Activated CD8-positive, alpha-beta T cell treated with anti-CD3 and anti-CD28 coated beads for 36 hours (primary cell): ENCODE measurements around the gene ELP5. TPM values are rescaled to one million over a fixed set of nuclear protein-coding genes. Genes with fewer than 3 reads are reported as not detected.

ENCODE experiments used
- ATAC-seq: fragments of 200-7000 bp; cut with Tn5 transposase; one replicate; pipeline ENCODE4 v1.10.0; 2021; ENCODE audit warnings: mild to moderate bottlenecking, moderate library complexity
- CTCF ChIA-PET: fragments of 350-600 bp; sonication (Branson Sonifier 250); formaldehyde crosslinking; loops from one replicate; lab custom pipeline; 2021; ENCODE audit warnings: antibody characterized with exemption; lab: Charles Lee
- POLR2A ChIA-PET: fragments of 350-600 bp; sonication (Branson Sonifier 250); formaldehyde crosslinking; loops from one replicate; lab custom pipeline; 2021; ENCODE audit warnings: antibody characterized with exemption; lab: Charles Lee
- DNase-seq: peaks from one replicate; pipeline ENCODE4 v3.0.0-alpha.2; 2020
- H3K27ac Mint-ChIP-seq: one replicate; pipeline ENCODE4 v1.8.0; 2021; ENCODE audit warnings: mild to moderate bottlenecking, mixed read lengths
- H3K27me3 Mint-ChIP-seq: one replicate; pipeline ENCODE4 v1.8.0; 2021; ENCODE audit warnings: mixed read lengths
- H3K36me3 Mint-ChIP-seq: one replicate; pipeline ENCODE4 v1.8.0; 2021; ENCODE audit warnings: low read depth, mixed read lengths
- H3K4me1 Mint-ChIP-seq: one replicate; pipeline ENCODE4 v1.8.0; 2021; ENCODE audit warnings: low read depth, mixed read lengths
- H3K4me3 Mint-ChIP-seq: one replicate; pipeline ENCODE4 v1.8.0; 2021; ENCODE audit warnings: mild to moderate bottlenecking, moderate library complexity, mixed read lengths
- H3K9me3 Mint-ChIP-seq: one replicate; pipeline ENCODE4 v1.8.0; 2021; ENCODE audit warnings: mixed read lengths
- CTCF ChIP-seq: fragments of 200-600 bp; IDR thresholded peaks from one replicate; pipeline ENCODE4 v1.8.0; 2022; ENCODE audit warnings: antibody characterized with exemption, mild to moderate bottlenecking
- intact Hi-C: fragments of 100-400 bp; cut with micrococcal nuclease; formaldehyde crosslinking; loops from one replicate; pipeline ENCODE4 v1.10.0; 2022
- total RNA-seq, 2 experiments: library from RNA; stranded (reverse); gene quantifications; one replicate each; pipeline ENCODE4 v1.2.3, GENCODE V29; 2021

ELP5 gene
- total RNA-seq, 2 experiments from 2014 or later = 80.2 to 85.4 TPM

DNA sequence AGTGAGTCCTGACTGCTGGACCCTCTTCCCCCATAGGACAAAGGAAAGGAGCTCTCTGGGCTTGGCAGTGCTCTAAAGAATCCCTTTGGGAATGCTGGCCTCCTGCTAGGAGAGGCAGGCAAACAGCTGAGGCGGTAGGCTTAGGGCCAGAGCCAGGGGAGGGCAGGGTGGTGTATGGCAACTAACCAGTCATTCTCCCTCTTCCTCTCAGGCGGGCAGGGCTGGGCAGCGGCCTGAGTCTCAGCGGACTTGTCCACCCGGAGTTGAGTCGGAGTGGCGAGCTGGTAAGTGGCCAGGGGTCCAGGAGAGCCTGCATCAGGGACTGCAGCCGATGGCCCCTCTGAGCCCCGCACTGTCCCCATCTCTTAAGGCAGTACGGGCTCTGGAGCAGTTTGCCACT is 27.9 kb upstream of the ELP5 start:
- ChIA-PET POLR2A (interaction anchor here (2.1 to 13.2 kb wide), 2 partner anchors 13 to 84 kb away, joined by 4 to 261 read pairs; partner anchors contain the start of genes DVL2, GABARAP and PHF23), CTCF (interaction anchor here (1.4 kb wide), 1 partner anchor 72 kb away, joined by 6 read pairs; no protein-coding TSS in a partner anchor)
- no peaks in the 10 kb centered on the region for H3K27me3 Mint-ChIP-seq
- H3K4me1 Mint-ChIP-seq = peaks cover 31% of the 10 kb centered on the region
- no peak for DNase-seq
- no peak overlapping the region for H3K4me3 Mint-ChIP-seq
- H3K9me3 Mint-ChIP-seq = no peaks in the 10 kb centered on the region
- TF ChIP-seq CTCF = no peak
- intact Hi-C loops = no loop called here
- H3K36me3 Mint-ChIP-seq = peaks cover 46% of the 10 kb centered on the region
- H3K27ac Mint-ChIP-seq = no peak overlapping the region
- ATAC-seq = no peak

GRCh38 chr17:7224661-7225111 is 27.3 kb upstream of the ELP5 start:
- intact Hi-C loops = no loop called here
- no peaks in the 10 kb centered on the region for H3K9me3 Mint-ChIP-seq
- DNase-seq = no peak
- peaks cover 49% of the 10 kb centered on the region for H3K36me3 Mint-ChIP-seq
- TF ChIP-seq CTCF = no peak
- ATAC-seq = no peak
- ChIA-PET CTCF (no interaction called here), POLR2A (interaction anchor here (2.1 to 13.2 kb wide), 2 partner anchors 12 to 84 kb away, joined by 4 to 261 read pairs; partner anchors contain the start of genes DVL2, GABARAP and PHF23)
- H3K4me3 Mint-ChIP-seq = no peak overlapping the region
- H3K4me1 Mint-ChIP-seq = peaks cover 26% of the 10 kb centered on the region
- no peak overlapping the region for H3K27ac Mint-ChIP-seq
- no peaks in the 10 kb centered on the region for H3K27me3 Mint-ChIP-seq

GRCh38 chr17:7225711-7226331 is 26.2 kb upstream of the ELP5 start:
- H3K9me3 Mint-ChIP-seq = no peaks in the 10 kb centered on the region
- CTCF ChIA-PET = no interaction called here
- ATAC-seq (no peak), DNase-seq (no peak)
- H3K27ac Mint-ChIP-seq = no peak overlapping the region
- H3K4me1 Mint-ChIP-seq = peaks cover 21% of the 10 kb centered on the region
- no peak for TF ChIP-seq CTCF
- H3K27me3 Mint-ChIP-seq = no peaks in the 10 kb centered on the region
- POLR2A ChIA-PET = interaction anchor here (13.2 kb wide), 1 partner anchor 11 kb away, joined by 261 read pairs; the partner anchor contains the start of genes DVL2, GABARAP and PHF23
- peaks cover 45% of the 10 kb centered on the region for H3K36me3 Mint-ChIP-seq
- intact Hi-C loops = no loop called here
- no peak overlapping the region for H3K4me3 Mint-ChIP-seq

- no peak for TF ChIP-seq CTCF
- Mint-ChIP-seq H3K4me1 (peaks cover 18% of the 10 kb centered on the region), H3K27me3 (no peaks in the 10 kb centered on the region), H3K27ac (no peak overlapping the region), H3K9me3 (no peaks in the 10 kb centered on the region), H3K4me3 (no peak overlapping the region), H3K36me3 (peaks cover 42% of the 10 kb centered on the region)
- ChIA-PET POLR2A (no interaction called here), CTCF (no interaction called here)
- ATAC-seq (no peak), DNase-seq (no peak)
- intact Hi-C loops = no loop called here
Measured at GRCh38 chr17:7226721-7227710, 25.0 kb upstream of the ELP5 start.
